ENCODE data around the gene STK17B.

The STK17B gene

GRCh38 chr2:196184921-196185320, 13.5 kb upstream of the STK17B start:
- in situ Hi-C loops (cut with MboI; ENCODE audit: low sequenced_read_pairs), result no loop called here

DNA sequence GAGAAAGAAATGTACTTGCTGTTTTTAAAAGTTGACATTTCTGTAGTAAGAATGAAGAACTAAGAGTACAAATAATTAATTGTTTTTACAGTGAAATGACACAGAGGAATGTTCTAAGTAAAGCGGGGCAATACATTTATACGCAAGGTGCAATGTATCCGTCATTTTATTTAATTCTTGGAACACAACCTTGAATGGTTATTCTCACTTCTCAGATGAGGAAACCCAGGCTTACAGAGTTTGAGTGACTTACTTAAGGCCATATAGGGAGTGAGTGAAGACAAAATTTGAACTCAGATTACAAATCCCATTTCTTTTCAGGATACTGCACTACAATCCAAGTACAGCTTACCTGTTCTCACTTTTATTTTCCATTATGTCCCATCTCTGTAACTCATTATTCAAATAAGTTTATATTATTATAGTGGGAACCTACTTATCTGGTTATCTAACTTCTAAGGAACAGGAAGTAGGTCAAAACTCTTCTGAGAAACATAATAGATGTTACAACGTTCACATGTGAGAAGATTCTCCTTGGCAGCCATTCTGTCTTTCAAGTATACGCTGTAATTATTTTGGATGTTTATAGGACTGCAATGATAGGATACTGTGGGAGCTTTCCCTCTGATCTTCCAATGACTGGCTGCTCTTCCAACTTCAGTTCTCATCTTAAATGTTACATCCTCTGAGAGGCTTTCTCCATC, 12.3 kb upstream of the STK17B start:
- in situ Hi-C loops (cut with MboI; ENCODE audit: low sequenced_read_pairs), result no loop called here

- in situ Hi-C loops (cut with MboI; ENCODE audit: low sequenced_read_pairs), result no loop called here
Observed at GRCh38 chr2:196183172-196183473, 11.7 kb upstream of the STK17B start.

GRCh38 chr2:196182439-196183171, 11.2 kb upstream of the STK17B start:
- in situ Hi-C loops (cut with MboI; ENCODE audit: low sequenced_read_pairs), result no loop called here

DNA sequence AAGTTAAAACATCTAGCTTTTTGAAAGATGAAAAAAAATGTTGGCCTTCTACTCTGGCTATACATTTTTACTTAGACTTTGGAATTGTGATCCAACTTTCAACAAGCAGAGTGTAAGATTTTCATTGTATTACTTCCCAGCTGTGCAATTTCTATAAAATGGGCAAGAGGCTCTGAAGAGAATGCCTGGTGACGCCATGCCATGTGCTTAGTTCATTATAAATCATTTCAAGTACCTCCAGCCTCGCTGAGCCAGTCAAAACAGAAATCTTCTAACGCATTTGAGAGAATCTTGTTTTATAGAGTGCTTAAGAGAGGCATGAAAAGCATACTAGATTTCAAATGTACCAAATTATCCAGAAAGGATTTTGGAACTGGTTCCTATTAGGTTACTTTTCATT, 10.1 kb upstream of the STK17B start:
- in situ Hi-C loops (cut with MboI; ENCODE audit: low sequenced_read_pairs), result no loop called here

DNA sequence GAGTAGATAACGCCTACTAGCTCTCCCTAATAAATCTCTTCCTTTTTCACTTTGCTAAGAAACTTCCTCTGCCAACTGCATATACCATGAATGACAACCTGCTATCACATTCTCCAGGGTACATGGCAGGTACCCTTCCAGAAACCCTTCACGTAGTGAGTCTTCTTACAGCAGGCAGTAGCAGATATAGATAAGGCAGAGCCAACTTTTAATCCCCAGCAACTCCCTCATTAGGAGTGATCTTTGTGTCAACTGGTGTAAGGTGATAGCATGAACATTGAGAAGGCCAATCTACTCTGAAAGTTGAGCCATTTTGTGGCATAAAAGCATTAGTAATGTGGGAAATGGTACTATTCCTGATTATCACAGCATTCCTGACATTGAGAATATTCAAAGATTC, 5.7 kb upstream of the STK17B start:
- in situ Hi-C loops (cut with MboI; ENCODE audit: low sequenced_read_pairs), result no loop called here

DNA sequence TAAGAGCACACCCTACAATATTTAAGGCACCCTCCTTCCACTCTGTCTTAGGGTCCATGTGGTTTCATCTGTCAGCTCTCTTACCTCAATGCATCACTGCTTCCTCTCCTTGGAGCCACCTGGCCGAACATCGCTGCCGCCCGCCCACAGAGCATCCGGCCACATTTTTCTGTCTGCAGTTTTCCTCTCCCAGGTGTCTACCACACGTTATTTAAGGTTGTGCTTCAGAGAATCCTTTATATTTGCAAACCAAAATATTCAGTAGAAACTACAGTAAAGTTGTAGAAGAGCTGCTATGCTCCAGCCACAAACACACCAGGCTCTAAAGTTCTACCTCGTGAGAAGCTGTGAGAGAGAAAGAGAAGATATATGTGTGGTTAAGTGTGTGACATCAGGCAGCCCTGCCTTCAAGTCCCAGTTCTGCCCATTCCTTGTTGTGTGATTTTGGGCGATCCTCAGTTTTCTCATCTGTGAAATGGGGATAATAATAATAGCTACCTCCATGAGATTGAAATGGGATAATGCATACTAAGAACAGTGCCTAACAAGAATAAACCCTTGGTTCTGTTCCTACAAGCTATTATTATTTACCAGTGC, 4.9 kb upstream of the STK17B start:
- in situ Hi-C loops (cut with MboI; ENCODE audit: low sequenced_read_pairs), result no loop called here

GRCh38 chr2:196174404-196174803, 3.0 kb upstream of the STK17B start:
- in situ Hi-C loops (cut with MboI; ENCODE audit: low sequenced_read_pairs), result no loop called here

DNA sequence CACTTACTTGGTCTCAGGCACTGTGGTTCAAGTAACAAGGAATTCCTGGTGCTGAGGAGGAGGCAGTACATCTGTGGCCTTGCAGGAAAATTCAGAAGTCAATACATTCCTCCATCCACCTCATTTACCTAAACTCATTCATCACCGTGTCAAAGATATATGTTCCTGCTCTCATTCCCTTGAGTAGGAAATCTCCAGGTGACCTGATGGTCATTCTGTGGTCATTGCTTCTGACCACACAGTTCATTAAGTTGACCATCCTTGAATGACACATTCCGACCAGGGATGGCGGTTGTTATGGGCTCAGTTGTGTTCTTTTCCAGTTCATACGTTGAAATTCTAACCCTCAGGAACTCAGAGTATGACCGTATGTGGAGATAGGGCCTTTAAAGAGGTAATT, 2.1 kb upstream of the STK17B start:
- in situ Hi-C loops (cut with MboI; ENCODE audit: low sequenced_read_pairs), result no loop called here

GRCh38 chr2:196172951-196173350, 1.6 kb upstream of the STK17B start:
- in situ Hi-C loops (cut with MboI; ENCODE audit: low sequenced_read_pairs), result no loop called here

- in situ Hi-C loops (cut with MboI; ENCODE audit: low sequenced_read_pairs), result no loop called here
Observed at GRCh38 chr2:196171946-196172345, 568 bp upstream of the STK17B start.

- in situ Hi-C loops (cut with MboI; ENCODE audit: low sequenced_read_pairs), result no loop called here
Observed at GRCh38 chr2:196170606-196171247, 651 bp downstream of the STK17B start.

DNA sequence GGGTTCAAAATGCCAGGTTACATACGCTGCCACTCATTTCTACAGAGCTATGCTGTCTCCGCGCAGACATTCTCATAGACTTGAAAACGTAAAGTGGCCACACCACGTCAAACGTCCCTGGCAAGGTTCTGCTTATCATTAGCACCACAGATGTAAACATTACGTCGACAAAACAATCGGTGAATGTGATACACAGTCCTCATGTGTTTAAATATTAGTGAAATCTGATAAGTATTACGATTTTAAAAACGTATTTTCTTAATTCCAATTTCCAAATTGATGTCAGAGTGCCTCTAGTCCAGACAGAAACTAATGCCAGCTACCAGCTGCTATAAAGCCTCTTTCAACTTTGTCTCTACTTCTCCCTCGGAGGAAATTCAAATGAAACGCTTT, 1.2 kb downstream of the STK17B start:
- in situ Hi-C loops (cut with MboI; ENCODE audit: low sequenced_read_pairs), result no loop called here

GRCh38 chr2:196169516-196169915, 1.9 kb downstream of the STK17B start:
- in situ Hi-C loops (cut with MboI; ENCODE audit: low sequenced_read_pairs), result loop anchor here (10.0 kb wide), 1 partner anchor 95 kb away; no protein-coding TSS in a partner anchor

DNA sequence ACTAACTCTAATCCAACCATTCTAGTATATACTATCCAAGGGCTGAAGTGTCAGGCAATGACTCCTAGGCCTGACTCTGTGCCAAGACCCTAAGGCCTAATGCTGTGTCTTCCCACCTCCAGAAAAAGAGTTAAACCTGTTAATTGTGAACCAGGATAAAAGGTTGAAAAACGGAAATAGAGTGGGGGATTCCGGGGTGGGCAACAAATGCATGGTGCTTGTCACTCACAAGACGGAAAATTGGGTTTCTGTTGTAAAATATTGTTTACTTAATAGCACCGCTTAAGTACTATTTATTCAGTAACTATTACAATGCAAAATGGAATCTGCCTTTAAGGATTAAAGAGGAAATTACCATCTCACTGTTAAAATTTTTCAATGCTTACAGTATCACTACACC, 3.2 kb downstream of the STK17B start:
- in situ Hi-C loops (cut with MboI; ENCODE audit: low sequenced_read_pairs), result loop anchor here (10.0 kb wide), 1 partner anchor 97 kb away; no protein-coding TSS in a partner anchor

GRCh38 chr2:196167666-196168065, 3.7 kb downstream of the STK17B start:
- in situ Hi-C loops (cut with MboI; ENCODE audit: low sequenced_read_pairs), result loop anchor here (10.0 kb wide), 1 partner anchor 97 kb away; no protein-coding TSS in a partner anchor

- in situ Hi-C loops (cut with MboI; ENCODE audit: low sequenced_read_pairs), result loop anchor here (10.0 kb wide), 1 partner anchor 98 kb away; no protein-coding TSS in a partner anchor
Observed at GRCh38 chr2:196166876-196167275, 4.5 kb downstream of the STK17B start.

GRCh38 chr2:196165016-196165415, 6.4 kb downstream of the STK17B start:
- in situ Hi-C loops (cut with MboI; ENCODE audit: low sequenced_read_pairs), result loop anchor here (10.0 kb wide), 1 partner anchor 100 kb away; no protein-coding TSS in a partner anchor

GRCh38 chr2:196163285-196163684, 8.1 kb downstream of the STK17B start:
- in situ Hi-C loops (cut with MboI; ENCODE audit: low sequenced_read_pairs), result loop anchor here (10.0 kb wide), 1 partner anchor 102 kb away; no protein-coding TSS in a partner anchor

GRCh38 chr2:196162586-196163175, 8.7 kb downstream of the STK17B start:
- in situ Hi-C loops (cut with MboI; ENCODE audit: low sequenced_read_pairs), result loop anchor here (10.0 kb wide), 1 partner anchor 102 kb away; no protein-coding TSS in a partner anchor

DNA sequence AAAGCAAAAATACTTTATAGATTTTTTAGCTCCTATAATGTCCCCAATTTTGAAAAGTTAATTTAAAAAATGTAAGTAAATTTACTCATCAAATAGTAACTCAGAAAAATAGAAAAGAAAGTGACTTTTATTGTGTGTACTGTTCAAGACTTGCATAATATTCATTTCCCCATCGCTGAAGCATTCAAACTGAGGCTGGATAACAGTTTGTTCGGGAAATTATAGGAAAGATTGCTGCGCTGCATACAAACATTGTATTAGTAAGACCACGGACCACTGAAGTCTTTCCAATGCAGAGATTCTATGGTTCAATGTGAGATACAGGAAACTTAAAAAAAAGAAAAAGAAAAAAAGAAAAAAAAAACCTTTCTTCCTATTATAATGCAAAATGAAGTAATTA, 10.4 kb downstream of the STK17B start:
- in situ Hi-C loops (cut with MboI; ENCODE audit: low sequenced_read_pairs), result loop anchor here (10.0 kb wide), 1 partner anchor 104 kb away; no protein-coding TSS in a partner anchor
